ENCODE measurements around the gene NLRP12. TPM values are rescaled to one million over a fixed set of nuclear protein-coding genes. Genes with fewer than 3 reads are reported as not detected.

Gene NLRP12
- total and polyA plus RNA-seq, 2 donors (not counting 3 experiments of a cell fraction or from before 2014, with no cell fraction given), result 0.46 to 0.73 TPM

DNA sequence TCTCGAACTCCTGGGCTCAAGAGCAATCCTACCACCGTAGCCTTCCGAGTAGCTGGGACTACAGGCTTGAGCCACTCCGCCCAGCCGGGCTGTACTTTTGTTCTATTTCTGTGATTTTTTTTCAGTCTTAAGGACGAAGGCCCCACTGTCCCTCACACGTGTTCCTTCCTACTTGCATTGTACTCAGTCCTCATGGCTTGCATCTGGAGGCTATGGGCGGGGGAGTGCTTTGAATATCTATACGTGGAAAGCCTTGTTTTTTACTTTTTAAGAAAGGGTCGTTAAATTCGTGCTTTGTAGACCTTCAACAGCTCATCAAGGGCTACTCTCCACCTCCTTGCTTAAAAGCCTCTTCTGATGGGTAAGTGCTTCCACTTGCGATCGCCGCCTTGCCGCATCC, 36.8 kb downstream of the NLRP12 start:
- no peaks in the 10 kb centered on the region for H3K9me3 ChIP-seq (replicated peaks; ENCODE audit: control insufficient read depth, insufficient read depth, low read length)
- FAIRE-seq, result no peak
- DNase-seq (ENCODE audit: low read depth, low spot score), result no peak
- no peak overlapping the region for H2AFZ ChIP-seq (ENCODE audit: low read depth, low read length)
- no peaks in the 10 kb centered on the region for H3K79me2 ChIP-seq (ENCODE audit: control insufficient read depth, insufficient read depth, low read length)
- dilution Hi-C loops (cut with MboI; ENCODE audit: extremely low pct_ligation_motif_present, low sequenced_read_pairs), result no loop called here
- H3K27me3 ChIP-seq (ENCODE audit: control insufficient read depth in 2 of 2, insufficient read depth in 2 of 2, low read length in 2 of 2), result no peaks in the 10 kb centered on the region
- no TSS peak for BruUV-seq (replicated peaks)
- no peak for TF ChIP-seq POLR2AphosphoS5 (IDR thresholded peaks at IDR 0.05; ENCODE audit: insufficient read depth, low read depth, low read length)
- TF ChIP-seq MYC (IDR thresholded peaks at IDR 0.05; ENCODE audit: low read depth, low read length), result no peak
- no peak for TF ChIP-seq FOS (IDR thresholded peaks at IDR 0.05; ENCODE audit: borderline replicate concordance, insufficient read depth, low read length)
- no peak for TF ChIP-seq JUN (IDR thresholded peaks at IDR 0.05; ENCODE audit: borderline replicate concordance, insufficient read depth, insufficient read length, low read depth)
- no peak for TF ChIP-seq EZH2 (IDR thresholded peaks at IDR 0.05; ENCODE audit: borderline replicate concordance, low read depth, low read length, severe bottlenecking)
- TF ChIP-seq, protein P1, sequence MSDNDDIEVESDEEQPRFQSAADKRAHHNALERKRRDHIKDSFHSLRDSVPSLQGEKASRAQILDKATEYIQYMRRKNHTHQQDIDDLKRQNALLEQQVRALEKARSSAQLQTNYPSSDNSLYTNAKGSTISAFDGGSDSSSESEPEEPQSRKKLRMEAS (IDR thresholded peaks at IDR 0.05; ENCODE audit: insufficient read depth, insufficient read length), result no peak
- TF ChIP-seq, protein P2, sequence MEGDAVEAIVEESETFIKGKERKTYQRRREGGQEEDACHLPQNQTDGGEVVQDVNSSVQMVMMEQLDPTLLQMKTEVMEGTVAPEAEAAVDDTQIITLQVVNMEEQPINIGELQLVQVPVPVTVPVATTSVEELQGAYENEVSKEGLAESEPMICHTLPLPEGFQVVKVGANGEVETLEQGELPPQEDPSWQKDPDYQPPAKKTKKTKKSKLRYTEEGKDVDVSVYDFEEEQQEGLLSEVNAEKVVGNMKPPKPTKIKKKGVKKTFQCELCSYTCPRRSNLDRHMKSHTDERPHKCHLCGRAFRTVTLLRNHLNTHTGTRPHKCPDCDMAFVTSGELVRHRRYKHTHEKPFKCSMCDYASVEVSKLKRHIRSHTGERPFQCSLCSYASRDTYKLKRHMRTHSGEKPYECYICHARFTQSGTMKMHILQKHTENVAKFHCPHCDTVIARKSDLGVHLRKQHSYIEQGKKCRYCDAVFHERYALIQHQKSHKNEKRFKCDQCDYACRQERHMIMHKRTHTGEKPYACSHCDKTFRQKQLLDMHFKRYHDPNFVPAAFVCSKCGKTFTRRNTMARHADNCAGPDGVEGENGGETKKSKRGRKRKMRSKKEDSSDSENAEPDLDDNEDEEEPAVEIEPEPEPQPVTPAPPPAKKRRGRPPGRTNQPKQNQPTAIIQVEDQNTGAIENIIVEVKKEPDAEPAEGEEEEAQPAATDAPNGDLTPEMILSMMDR (IDR thresholded peaks at IDR 0.05; ENCODE audit: extremely low read depth in 1 of 2, insufficient read depth in 1 of 2, low read depth in 1 of 2, low read length in 2 of 2), result no peak
- no peak for TF ChIP-seq POLR2A (IDR thresholded peaks at IDR 0.05; ENCODE audit: low read depth, low read length)
- H3K27ac ChIP-seq (ENCODE audit: insufficient read depth, low read depth, low read length), result no peak overlapping the region
- CTCF ChIA-PET, result interaction anchor here (0.7 to 1.5 kb wide), 2 partner anchors 13 to 243 kb away, joined by 3 to 6 read pairs; no protein-coding TSS in a partner anchor
- H3K4me2 ChIP-seq (ENCODE audit: insufficient read depth, low read length), result no peak overlapping the region
- POLR2A ChIA-PET, result no interaction called here
- intact Hi-C loops (cut with micrococcal nuclease), result no loop called here
- H4K20me1 ChIP-seq (replicated peaks; ENCODE audit: control insufficient read depth, extremely low read depth, insufficient read depth, low read length), result no peaks in the 10 kb centered on the region
- H3K4me1 ChIP-seq (ENCODE audit: control insufficient read depth, extremely low read depth, insufficient read depth, low read length), result no peaks in the 10 kb centered on the region
- H3K9ac ChIP-seq (replicated peaks; ENCODE audit: extremely low read depth, insufficient read depth, low read length), result no peak overlapping the region
- H3K36me3 ChIP-seq (ENCODE audit: control insufficient read depth in 2 of 2, extremely low read depth in 1 of 2, insufficient read depth in 2 of 2, low read length in 2 of 2), result no peaks in the 10 kb centered on the region
- H3K4me3 ChIP-seq (replicated peaks in 1 of 3; ENCODE audit: insufficient read depth in 1 of 3, low read depth in 1 of 3, low read length in 3 of 3), result no peak overlapping the region
- H3K9me1 ChIP-seq (replicated peaks; ENCODE audit: control insufficient read depth, extremely low read depth, insufficient read depth, low read length), result no peaks in the 10 kb centered on the region
